Upper lobe of left lung (tissue), 4 donors: ENCODE data around the gene RCE1.

Experiments used
- CTCF ChIP-seq, 6 experiments: fragments of 450-650 bp in 4 of 6; fragments of 200-600 bp in 2 of 6; sonication (generic) in 2 of 6; IDR thresholded peaks; one replicate each; pipeline ENCODE4 v1.5.1; 2016 to 2019; ENCODE audit warnings: antibody characterized with exemption in 6 of 6
- EP300 ChIP-seq, 4 donors: sonication (generic); formaldehyde crosslinking; IDR thresholded peaks; one replicate each; pipeline ENCODE4 v1.5.1; 2017; ENCODE audit warnings: antibody characterized with exemption in 4 of 4, control low read depth in 2 of 4
- POLR2A ChIP-seq, 4 donors: fragments of 450-650 bp; IDR thresholded peaks; one replicate each; pipeline ENCODE4 v1.5.1; 2016 to 2017; ENCODE audit warnings: antibody characterized with exemption in 4 of 4, mild to moderate bottlenecking in 2 of 4
- POLR2AphosphoS5 ChIP-seq, 2 donors: sonication (generic); formaldehyde crosslinking; IDR thresholded peaks; one replicate each; pipeline ENCODE4 v1.5.1; 2017; ENCODE audit warnings: antibody characterized with exemption in 2 of 2

- TF ChIP-seq CTCF (IDR thresholded peaks at IDR 0.05) (no peak), POLR2A (IDR thresholded peaks at IDR 0.05) (no peak), EP300 (IDR thresholded peaks at IDR 0.05) (no peak), POLR2AphosphoS5 (IDR thresholded peaks at IDR 0.05) (no peak)
Measured at GRCh38 chr11:66879999-66880398, 36.8 kb downstream of the RCE1 start.
